HG02970 (cell line): ENCODE results near the gene PTPRN2.

Source experiments
- ATAC-seq: cut with Tn5 transposase; IDR thresholded peaks from one replicate; pipeline ENCODE4 v1.9.1; 2021; ENCODE audit warnings: mild to moderate bottlenecking, moderate library complexity, moderate number of reproducible peaks; ENCODE audit not compliant: unreplicated experiment, low FRiP score

PTPRN2 gene

DNA sequence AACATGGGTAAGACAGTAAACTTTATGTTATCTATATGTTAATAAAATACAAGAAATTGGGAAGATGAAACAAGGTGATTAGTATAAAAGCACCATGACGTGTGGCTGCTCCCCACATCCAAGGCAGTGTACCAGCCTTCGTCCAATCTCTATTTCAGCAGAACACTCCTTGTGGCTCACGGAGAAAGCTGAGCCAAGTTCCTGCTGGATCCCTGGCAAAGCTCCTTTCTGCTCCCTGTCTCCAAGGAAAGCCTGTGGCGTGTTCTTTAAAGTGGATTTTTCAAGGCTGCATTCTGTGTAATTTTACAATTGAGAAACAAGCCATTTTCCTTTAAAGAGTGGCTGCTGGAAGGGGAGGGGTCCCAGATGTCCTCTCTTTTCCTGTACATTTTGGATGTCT is 467.3 kb downstream of the PTPRN2 start:
- ATAC-seq, result no peak

GRCh38 chr7:158117341-158118222 is 470.0 kb downstream of the PTPRN2 start:
- ATAC-seq, result no peak

DNA sequence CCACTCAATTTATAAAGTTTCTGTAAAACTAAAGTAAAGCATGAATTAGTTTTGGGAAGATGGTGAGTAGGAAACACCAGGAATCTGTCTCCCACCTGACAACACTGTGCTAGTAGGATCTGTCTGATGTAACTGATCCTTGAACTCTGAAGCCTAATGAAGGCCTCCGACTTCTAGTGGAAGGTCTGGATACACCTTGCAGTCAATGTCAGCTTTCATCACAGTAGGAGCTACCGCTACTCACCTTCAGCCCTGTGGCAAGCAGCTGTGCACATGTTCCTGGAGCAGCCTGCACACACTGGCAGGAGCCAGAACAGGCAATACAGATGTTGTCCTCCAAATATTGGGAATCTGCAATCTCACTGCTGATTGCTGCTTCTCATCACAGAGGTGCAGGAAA is 471.4 kb downstream of the PTPRN2 start:
- no peak for ATAC-seq

DNA sequence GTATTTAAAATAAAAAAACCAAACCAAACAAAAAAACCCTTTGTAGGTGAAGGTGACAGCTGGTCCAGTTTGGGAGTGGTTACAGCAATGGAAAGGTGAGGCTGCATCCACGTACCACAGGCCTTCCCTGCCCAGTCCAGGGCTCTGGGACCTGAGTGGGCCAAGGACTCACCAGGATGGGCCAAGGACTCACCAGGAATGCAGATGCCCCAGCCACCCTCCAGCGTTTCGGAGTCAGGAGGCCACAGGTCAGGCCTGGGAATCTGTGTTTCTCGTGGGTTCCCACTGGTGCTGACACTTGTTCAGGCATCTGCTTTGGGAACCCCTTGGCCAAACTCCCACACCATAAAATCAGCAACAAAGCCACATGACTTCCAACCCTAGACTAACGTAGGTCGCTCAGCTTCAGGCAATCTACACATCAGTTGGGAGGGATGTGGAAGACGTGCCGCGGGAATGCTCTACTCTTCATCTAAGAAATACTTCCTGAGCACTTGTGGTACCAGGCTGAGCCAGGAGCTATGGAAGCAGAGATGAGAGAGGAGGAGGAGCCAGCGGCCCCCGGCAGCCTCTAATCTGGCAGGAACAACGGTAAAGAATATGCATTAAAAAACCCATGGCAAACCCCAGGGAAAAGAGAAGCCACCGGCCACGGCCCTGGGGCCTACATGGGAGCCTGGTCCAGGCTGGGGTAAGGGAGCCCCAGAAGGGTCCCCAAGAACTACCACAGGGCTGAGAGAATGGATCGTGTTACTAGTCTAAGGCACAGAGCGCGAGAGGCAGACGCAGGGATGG is 473.4 kb downstream of the PTPRN2 start:
- no peak for ATAC-seq

DNA sequence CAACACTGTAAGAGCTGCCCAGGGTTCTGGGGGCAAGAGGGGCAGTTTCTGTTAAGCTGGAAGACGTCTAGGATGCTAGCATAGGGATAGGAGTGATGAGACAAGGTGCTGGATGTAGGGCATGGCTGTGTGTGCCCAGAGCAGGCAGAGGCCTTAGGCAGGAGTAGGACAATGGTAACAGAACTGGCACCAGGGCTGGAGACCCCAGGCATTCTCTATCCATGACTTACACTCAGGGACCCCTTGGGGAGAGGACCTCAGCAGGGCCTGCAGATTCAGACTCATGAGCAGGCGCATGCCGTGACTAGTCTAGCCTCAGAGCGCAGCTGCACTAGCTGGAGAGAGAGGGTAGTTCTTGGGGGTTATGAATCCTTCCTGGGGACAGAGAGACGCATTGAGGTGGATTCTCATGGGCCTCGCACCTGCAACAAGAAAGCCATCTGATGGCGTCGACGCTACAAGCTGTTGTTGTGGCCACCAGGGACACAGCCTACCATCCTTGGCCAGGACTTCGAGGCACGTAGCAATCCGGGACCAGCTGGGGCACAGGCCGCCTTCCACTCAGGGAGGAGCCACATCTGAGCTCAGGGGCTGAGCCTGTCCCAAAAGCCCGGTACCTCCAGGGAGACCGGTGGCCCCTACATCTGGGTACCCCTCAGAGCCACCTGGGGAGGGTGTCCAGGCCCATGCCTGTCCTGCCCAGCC is 474.1 kb downstream of the PTPRN2 start:
- no peak for ATAC-seq

DNA sequence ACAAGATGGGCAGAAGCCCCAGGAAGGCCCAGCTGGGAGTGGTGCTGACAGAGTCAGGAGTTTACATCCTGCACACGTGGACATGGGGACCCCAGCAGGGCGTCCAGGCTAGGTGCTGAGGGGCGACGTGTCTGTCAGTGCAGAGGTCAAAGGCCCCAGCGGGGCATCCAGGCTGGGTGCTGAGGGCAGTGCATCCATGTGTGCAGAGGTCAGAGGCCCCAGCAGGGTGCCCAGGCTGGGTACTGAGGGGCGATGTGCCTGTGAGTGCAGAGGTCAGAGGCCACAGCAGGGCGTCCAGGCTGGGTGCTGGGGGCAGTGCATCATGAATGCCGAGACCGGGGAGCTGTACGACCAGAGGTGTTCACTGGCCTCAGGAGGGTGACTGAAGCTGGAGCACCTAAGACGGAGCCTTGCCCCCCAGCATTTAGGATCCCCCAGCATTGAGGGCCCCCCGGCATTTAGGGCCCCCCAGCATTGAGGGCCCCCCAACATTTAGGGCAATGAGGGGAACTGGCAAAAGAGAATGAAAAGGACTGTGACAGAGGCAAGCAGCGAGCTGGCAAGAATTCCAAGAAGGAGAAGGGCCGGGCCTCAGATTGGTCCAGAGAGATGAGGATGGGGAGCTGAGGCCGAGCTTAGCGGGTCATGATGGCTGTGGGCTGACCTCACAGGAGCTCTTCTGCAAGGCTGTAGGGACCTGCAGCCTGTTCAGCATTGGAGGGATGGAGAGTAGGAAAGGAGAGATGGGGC is 474.9 kb downstream of the PTPRN2 start:
- ATAC-seq, result no peak

GRCh38 chr7:158111906-158112570 is 475.6 kb downstream of the PTPRN2 start:
- ATAC-seq, result no peak

DNA sequence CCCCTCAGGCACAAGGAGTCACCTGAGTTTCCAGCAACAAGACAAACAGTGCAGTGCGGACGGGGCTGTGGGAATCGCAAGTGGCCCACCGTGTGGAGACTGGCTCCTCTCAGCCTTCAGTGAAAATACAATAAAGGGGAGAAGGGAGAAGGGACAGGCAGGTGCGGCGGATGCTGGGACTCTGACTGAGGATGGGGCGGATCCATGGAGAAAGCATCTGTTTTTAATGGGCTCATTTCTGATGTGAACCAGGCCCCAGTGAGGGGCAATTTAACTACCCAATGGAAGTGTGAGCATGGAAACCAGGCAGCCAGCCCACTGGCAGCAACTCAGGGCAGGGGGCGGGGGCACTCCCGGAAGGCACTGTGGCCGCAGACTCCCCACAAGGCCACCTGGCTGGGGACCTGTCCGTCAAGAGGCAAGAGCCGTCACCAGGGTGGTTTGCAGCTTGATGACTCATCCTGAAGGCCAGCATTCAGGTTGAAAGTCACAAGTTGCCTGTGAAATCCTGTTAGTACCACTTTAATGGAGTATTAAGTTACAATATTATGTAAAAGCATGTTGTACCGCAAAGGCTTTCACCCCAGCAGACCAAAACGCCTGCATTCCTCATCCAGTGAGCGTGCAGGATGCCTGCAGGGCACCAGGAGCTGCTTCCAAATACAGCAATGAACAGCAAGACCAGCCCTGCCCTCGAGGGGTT is 476.4 kb downstream of the PTPRN2 start:
- ATAC-seq, result no peak

DNA sequence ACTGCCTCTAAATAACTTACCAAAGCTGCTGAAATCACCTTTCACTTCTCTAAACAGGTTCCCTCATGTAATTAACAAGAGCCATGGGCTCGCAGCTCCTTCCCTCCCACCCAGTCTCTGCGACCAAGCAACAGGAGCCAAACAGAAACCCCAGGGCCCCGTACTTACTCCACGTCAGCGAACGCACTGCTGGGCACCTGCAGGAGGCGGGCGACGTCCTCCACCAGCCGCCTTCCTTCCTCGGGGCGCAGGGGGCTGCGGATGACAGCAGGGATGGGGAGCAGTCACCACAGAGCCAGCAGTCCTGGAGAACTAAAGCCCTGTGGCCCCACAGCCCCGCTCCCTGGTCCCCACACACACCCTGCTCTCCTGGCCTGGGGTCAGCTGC is 477.0 kb downstream of the PTPRN2 start:
- no peak for ATAC-seq

GRCh38 chr7:158110034-158110590 is 477.5 kb downstream of the PTPRN2 start:
- no peak for ATAC-seq

DNA sequence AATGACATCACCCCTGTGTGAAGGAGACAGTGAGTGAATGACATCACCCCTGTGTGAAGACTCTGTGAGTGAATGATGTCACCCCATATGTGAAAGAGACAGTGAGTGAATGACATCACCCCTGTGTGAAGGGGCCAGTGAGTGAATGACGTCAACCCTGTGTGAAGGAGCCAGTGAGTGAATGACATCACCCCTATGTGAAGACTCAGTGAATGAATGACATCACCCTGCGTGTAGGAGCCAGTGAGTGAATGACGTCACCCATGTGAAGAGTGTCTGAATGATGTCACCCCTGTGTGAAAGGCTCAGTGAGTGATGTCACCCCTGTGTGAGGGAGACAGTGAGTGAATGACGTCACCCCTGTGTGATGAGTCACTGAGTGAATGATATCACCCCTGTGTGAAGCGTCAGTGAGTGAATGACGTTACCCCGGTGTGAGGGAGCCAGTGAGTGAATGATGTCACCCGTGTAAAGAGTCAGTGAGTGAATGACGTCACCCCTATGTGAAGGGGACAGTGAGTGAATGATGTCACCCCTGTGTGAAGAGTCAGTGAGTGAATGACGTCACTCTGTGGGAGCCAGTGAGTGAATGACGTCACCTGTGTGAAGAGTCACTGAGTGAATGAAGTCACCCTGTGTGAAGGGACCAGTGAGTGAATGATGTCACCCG is 478.1 kb downstream of the PTPRN2 start:
- ATAC-seq, result no peak

DNA sequence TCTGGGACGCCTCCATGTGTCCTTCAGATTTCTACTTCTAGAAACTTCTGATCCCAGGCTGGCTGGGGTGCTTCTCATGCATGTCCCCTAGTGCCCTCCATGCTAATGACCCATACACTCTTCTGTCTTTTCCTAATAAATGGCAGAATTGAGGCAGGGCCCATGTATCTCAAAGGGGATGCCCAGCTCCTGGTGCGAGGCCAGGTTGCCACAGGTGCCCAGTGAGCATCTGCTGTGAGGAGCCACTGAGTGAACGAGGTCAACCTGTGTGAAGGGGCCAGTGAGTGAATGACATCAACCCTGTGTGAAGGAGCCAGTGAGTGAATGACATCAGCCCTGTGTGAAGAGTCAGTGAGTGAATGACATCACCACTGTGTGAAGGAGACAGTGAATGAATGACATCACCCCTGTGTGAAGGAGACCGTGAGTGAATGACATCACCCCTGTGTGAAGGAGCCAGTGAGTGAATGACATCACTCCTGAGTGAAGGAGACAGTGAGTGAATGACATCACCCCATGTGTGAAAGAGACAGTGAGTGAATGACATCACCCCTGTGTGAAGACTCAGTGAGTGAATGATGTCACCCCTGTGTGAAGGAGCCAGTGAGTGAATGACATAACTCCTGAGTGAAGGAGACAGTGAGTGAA is 478.9 kb downstream of the PTPRN2 start:
- ATAC-seq, result no peak

- no peak for ATAC-seq
Observed at GRCh38 chr7:158107806-158108205, 479.8 kb downstream of the PTPRN2 start.

DNA sequence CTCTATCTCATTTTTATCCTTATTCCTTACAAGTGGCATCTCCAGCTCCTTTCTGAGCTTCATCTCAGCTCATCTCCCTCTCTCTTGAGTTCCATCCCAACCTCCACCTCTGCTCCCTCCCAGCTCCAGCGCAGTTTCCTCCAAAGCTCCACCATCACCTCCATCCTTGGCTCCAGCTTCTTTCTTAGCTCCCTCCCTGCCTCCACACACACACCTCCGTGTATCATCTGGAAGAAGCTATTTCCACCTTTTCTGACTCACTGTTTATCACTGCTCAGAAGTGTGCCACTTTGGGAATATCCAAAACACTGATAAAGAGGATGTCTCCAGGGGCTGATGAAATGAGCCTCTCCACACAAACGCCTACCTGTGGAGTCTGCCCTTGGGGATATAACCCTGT is 481.4 kb downstream of the PTPRN2 start:
- ATAC-seq, result no peak

GRCh38 chr7:158103378-158103777 is 484.2 kb downstream of the PTPRN2 start:
- ATAC-seq, result no peak

GRCh38 chr7:158102897-158103296 is 484.7 kb downstream of the PTPRN2 start:
- no peak for ATAC-seq

GRCh38 chr7:158101821-158102450 is 485.7 kb downstream of the PTPRN2 start:
- ATAC-seq, result no peak
